GDM1 (cell line): ENCODE results near the gene CGREF1.
A peak's percentile ranks its signal among the peaks of the same experiment; 100 is the strongest.
"Not testable (repeated sequence)": the region's sequence is repeated elsewhere in the genome, so short reads cannot be mapped to it uniquely, and the experiment has no call there.

Source experiments
- DNase-seq: peaks from one replicate; lab custom pipeline; 2025; lab: John Stamatoyannopoulos, UW

Gene CGREF1

DNA sequence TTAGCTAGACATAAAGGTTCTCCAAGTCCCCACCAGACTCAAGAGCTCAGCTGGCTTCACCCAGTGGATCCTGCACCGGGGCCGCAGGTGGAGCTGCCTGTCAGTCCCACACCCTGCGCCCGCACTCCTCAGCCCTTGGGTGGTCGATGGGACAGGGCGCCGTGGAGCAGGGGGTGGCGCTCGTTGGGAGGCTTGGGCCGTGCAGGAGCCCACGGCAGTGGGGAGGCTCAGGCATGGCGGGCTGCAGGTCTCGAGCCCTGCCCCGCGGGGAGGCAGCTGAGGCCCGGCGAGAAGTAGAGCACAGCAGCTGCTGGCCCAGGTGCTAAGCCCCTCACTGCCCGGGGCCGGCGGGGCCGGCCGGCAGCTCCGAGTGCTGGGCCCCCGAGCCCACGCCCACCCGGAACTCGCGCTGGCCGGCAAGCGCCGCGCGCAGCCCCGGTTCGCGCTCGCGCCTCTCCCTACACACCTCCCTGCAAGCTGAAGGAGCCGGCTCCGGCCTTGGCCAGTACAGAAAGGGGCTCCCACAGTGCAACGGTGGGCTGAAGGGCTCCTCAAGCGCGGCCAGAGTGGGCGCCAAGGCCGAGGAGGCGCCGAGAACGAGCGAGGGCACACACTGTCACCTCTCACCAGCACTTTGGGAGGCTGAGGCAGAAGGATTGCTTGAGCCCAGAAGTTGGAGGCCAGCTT is 7.4 kb downstream of the CGREF1 start:
- DNase-seq = not testable (repeated sequence)

DNA sequence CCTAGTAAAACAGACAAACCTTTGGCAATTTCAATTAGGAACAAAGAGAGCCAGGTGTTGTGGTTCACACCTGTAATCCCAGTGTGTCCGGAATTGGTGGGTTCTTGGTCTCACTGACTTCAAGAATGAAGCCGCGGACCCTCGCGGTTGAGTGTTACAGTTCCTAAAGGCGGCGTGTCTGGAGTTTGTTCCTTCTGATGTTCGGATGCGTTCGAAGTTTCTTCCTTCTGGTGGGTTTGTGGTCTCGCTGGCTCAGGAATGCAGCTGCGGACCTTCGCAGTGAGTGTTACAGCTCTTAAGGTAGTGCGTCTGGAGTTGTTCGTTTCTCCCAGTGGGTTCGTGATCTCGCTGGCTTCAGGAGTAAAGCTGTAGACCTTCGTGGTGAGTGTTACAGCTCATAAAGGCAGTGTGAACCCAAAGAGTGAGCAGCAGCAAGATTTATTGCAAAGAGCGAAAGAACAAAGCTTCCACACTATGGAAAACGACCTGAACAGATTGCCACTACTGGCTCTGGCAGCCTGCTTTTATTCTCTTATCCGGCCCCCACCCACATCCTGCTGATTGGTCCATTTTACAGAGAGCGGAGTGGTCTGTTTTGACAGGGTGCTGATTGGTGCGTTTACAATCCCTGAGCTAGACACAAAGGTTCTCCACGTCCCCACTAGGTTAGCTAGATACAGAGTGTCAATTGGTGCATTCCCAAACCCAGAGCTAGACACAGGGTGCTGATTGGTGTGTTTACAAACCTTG is 8.2 kb downstream of the CGREF1 start:
- not testable (repeated sequence) for DNase-seq

DNA sequence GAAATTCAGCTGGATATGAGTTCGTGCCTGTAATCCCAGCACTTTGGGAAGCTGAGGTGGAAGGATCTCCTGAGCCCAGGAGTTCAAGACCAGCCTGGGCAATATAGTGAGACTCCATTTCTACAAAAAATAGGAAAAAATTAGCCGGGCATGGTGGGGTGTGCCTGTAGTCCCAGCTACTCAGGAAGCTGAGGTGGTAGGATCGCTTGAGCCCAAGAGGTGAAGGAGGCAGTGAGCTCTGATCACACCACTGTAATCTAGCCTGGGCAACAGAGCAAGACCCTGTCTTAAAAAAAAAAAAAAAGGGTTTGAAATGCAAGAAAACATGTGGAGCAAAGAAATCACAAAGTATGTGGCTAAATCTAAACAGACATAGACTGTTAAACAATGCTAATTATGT is 9.8 kb downstream of the CGREF1 start:
- no peak for DNase-seq

DNA sequence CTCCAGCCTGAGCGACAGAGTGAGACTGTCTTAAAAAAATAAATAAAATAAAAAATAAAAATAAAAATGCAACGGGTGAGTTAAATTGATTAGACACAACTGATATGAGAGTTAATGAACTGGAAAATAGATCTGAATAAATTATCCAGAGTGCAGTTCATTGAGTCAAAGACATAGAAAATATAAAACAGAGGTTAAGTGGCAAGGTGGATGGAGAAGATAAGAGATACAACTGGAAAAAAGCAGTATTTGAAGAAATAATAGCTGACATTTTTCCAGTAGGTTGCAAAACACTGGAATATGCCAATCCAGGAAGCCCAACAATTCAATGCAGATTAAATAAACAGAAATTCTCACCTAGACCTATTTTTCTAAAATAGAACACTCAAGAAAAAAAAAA is 10.7 kb downstream of the CGREF1 start:
- DNase-seq = no peak

DNA sequence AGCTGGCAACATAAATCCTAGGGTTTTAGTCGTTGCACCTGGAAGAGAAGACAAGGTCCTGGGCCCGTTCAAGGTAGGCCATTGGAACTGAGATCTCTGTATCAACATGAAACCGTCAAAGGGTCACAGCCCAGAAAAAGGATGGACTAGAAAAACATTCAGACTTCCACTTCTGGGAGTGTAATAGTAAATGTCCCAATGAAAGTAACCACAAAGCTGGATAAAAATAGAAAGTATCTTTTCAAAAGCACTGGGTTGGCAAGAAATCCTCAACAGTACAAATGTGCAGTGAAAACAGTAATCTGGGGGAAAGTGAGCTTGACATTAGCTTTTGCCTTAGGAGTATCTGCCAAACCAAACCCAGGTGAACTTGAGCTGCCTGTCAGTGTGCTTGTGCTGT is 12.9 kb downstream of the CGREF1 start:
- DNase-seq = no peak

DNA sequence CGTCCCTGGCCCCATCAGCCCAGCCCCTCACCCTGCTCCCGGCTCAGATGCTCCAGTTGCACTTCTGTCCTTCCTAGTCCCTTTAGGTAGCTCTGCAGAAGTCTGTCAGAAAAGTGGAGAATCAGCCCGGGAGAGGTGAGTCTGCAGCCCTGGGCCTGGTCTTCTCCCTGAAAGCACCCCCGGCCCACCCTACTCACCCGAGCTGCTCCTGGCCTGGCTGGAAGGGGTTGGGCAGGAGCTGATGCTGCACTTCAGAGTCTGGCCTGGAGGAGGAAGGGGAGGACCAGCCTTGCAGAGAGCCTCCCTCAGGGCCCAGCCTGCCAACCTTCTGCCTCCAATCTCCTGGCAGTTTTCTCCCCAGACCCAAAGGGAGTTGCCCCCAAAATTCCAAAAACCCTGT is 16.6 kb downstream of the CGREF1 start:
- DNase-seq = no peak

DNA sequence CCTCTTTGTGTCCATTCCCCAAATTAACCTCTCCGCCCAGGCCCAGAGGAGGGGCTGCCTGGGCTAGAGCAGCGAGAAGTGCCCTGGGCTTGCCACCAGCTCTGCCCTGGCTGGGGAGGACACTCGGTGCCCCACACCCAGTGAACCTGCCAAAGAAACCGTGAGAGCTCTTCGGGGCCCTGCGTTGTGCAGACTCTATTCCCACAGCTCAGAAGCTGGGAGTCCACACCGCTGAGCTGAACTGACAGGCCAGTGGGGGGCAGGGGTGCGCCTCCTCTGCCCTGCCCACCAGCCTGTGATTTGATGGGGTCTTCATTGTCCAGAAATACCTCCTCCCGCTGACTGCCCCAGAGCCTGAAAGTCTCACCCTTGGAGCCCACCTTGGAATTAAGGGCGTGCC is 18.9 kb downstream of the CGREF1 start:
- DNase-seq = no peak

DNA sequence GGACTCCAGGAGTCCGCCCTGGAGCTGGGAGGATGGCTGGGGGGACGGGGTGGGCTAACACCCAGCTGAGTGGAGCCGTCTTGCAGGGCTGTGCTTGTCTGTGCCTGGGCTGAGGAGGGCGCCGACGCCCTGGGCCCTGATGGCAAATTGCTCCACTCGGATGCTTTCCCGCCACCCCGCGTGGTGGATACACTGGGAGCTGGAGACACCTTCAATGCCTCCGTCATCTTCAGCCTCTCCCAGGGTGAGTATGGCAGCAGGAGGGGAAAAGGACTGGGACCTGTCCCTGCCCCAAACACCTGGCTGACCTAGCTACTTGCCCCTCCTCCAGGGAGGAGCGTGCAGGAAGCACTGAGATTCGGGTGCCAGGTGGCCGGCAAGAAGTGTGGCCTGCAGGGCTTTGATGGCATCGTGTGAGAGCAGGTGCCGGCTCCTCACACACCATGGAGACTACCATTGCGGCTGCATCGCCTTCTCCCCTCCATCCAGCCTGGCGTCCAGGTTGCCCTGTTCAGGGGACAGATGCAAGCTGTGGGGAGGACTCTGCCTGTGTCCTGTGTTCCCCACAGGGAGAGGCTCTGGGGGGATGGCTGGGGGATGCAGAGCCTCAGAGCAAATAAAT is 19.5 kb downstream of the CGREF1 start:
- no peak for DNase-seq

DNA sequence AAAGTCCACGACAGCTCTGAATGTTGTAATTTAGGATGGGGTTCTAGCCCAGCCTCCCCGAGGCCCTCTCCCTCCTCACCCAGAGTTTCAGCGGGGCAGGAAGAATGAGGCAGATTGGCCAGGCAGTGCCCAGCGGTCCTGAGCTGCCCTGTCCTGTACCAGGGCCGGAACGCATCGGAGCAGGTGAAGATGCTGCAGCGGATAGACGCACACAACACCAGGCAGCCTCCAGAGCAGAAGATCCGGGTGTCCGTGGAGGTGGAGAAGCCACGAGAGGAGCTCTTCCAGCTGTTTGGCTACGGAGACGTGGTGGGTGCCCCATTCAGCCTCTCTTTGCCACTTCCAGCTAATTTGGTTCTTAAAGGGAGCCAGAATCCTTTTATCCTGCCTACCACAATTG is 21.6 kb downstream of the CGREF1 start:
- DNase-seq = no peak

DNA sequence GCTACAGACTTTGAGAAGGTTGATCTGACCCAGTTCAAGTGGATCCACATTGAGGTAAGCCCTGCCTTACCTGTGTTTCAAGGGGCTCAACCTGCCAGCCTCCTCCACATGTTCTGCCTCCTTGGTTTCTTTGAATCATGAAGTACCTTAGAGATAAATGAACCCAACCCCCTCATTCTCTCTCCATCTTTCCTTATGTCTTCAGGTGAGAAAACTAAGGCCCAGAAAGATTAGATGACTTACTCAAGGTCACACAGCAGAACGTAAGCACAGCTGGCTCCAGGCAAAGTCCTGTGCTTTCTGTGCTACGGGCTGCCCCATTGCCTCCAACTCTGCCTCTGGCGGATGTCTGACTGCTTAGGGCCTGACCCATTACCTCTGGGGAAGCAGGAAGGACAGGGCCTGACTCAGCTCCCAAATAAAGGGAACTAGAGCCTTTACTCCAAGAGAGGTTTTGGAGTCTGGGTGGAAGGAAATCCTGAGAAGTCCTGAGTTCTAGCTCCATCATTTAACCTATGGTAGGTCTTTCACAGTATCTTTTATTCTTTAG is 22.1 kb downstream of the CGREF1 start:
- DNase-seq = no peak

DNA sequence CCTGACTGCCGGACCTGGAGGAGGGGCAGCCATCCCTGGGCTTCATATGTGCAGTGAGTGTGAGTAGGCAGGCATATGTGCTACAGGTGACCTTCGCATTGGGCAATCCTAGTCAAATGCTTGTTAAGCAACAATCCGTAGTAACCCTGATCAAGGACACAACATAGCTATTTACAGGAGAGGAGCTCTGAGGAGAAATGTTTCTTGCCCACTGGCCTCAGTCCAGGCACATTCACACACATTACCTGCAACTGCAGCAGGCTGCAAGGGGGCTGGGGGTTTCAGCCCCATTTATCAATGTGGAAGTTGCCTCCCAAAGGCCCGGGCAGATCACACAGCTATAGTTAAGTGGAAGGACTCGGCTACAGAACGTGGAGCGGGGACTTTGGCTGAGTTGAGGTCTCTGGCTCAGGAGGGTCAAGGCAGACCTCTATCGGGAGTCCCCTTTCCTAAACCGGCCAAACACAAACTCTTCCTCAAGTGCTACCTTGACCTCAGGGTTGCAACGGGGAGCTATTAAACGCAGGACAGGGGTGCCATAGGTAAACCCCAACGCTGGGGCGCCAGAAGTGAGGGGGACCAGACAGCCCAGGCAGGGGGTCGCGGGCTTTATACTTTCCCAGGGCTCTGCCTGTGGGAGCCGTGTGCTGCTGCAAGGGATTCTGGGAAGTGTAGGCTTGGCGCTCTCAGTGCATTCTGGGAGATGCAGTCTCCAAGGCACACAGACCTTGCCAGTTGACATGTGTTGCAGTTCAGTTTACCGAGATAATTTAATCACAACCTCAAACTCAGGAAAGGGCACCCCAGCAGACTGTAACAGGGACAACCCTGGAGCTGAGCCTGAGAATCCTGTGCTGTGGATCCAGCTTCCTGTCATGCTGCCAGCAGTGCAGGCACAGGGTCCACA is 22.9 kb downstream of the CGREF1 start:
- peak; percentile 16 for DNase-seq

DNA sequence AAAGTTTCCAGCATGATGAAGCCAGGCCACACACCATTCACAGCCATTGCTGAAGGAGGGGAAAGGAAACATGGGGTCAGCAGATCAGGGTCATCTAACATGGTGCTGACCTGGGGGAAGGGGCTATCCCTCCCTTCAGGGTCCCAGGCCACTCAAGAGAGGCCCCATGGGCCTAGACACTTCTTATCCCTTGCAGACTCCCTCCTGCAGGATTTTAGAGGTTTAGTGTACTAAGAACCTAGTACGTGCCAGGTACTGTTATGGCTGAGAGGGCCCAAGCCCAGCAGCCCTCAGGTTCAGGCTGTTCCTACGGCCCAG is 23.5 kb downstream of the CGREF1 start:
- DNase-seq = no peak

DNA sequence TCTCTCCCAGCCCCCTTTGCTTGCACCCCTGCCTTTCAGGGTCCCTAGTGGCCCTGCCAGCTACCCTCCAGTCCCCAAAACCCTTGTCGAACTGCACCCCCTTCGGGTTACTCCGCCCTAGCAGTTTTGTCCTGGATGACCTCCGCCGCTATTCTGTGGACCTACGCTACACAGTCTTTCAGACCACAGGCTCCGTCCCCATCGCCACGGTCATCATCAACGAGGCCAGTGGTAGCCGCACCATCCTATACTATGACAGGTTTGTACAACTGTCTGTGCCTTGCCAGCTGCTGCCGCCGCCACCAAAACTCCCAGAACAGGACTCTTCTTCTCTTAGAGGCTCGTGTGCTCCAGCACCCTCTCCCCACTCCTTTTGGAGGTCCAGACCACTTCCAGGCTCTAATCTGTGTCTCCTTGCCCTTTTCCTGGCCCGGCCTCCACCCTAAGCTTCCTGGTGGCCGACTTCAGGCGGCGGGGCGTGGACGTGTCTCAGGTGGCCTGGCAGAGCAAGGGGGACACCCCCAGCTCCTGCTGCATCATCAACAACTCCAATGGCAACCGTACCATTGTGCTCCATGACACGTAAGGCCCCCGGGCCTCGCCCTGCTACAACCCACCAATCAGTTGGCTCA is 24.5 kb downstream of the CGREF1 start:
- no peak for DNase-seq

DNA sequence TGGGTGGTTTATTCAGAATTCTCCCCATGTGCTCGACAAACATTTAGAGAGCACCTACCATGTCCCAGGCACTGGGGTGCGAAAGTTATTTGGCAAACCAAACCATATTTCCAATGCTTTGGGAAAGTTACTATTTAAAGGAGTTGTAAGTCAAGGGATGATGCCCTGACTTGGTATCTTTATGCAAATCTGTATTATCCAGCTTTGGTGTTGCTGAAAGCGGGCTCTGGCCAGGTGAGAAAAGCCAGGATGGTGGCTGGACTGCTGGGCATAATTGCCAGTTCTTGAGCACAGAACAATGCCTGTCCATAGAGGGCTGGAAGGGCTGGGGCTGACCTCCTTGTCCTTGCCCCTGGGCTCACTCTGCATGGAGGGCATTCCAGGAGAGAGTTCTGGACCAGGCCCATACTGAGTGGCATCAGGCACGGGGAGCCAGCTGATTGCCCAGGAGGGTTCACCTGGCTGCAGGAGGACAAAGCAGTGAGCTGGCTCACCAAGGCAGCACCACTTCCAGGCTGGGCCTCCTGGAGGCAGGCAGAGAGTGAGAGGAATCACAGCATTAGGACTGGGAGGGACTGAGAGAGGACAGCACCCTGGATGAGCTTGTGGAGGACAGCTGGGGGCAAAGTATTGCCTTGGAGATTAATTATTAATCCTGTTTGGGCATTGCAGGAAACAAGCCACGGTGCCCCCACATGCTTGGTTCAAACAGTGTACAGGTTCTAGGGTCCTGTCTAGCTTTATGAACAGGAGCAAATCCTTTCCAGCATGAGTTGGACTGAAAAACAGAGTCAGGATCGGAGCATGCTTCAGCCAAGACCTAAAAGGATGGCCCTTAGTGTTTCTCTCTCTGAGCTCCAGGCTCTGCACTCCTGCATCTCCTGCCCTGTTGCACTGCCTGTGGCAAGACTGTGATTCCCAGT is 25.2 kb downstream of the CGREF1 start:
- no peak for DNase-seq

DNA sequence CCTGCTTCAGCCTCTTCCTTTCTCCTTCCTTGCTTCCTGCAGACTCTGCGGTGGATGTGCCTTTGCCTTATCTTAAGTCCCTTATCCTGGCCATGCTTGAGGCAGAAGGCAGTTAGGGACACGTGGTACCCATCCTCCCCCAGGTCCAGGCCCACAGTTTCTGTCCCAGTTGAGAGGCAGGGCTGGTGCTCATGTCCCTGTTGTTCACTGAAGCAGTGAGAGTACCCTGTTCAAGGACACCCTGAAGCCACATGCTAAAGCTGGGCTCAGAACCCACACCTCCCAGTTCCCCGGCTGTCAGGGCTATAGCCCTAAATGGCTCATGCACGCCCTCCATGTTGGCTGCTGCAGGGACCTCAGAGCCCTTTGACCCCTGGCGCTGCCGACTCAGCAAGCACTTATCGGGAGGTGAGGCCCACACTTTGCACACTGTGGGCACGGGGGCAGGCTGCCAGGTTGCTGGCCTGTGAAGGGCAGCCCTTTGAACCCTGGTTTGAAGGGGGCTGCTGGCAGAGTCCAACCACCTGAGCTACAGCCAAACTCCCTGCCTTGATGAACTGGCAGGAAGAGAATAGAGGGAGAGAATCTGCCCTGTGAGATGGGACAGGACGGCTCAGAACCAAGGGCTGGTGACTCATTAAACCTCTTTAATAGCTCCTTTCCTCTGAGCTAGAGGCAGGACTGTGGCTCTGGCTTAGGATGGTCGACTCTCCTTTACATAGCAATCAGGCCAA is 26.1 kb downstream of the CGREF1 start:
- no peak for DNase-seq

DNA sequence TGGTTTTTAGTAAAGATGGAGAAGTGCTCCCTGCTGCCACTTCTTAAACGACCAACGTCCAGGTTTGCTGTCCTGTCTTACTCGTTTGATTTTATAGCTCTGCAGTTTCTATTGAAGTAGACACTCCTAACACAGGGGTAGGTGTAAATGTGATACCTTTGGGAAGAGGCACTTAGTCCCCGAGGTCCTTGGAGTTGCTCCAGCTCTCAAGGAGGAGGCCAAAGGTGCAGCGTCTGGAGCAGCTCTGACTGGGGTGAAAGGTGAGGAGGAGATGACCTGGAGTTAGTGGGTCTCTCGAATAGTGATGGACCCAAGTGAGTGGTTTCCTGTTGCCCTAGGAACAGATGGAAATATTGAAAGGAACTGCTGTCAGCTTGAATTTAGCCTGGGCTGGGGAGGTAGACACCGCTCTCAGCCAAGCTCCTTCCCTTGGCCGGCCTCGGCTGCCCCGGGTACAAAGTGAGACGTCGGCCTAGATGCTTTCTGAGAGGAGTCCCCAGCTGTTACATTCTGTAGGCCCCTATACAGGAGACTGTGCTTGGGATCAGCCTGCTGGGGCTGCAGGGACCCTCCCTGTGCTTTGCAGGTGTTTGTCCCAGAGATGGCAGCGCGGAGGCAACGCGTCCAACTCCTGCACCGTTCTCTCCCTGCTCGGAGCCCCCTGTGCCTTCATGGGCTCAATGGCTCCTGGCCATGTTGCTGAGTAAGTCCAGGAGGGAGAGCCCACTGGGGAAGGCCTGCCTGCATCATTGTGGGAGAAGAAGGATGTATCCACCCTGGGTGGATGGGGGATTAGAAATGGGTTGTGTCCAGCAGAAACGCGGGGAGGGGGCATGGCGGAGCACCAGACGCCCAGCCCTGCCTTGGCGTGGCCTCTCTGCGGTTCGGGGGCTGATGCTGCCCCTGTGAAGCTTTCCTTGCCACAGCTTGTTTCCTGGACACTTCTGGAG is 26.9 kb downstream of the CGREF1 start:
- no peak for DNase-seq

DNA sequence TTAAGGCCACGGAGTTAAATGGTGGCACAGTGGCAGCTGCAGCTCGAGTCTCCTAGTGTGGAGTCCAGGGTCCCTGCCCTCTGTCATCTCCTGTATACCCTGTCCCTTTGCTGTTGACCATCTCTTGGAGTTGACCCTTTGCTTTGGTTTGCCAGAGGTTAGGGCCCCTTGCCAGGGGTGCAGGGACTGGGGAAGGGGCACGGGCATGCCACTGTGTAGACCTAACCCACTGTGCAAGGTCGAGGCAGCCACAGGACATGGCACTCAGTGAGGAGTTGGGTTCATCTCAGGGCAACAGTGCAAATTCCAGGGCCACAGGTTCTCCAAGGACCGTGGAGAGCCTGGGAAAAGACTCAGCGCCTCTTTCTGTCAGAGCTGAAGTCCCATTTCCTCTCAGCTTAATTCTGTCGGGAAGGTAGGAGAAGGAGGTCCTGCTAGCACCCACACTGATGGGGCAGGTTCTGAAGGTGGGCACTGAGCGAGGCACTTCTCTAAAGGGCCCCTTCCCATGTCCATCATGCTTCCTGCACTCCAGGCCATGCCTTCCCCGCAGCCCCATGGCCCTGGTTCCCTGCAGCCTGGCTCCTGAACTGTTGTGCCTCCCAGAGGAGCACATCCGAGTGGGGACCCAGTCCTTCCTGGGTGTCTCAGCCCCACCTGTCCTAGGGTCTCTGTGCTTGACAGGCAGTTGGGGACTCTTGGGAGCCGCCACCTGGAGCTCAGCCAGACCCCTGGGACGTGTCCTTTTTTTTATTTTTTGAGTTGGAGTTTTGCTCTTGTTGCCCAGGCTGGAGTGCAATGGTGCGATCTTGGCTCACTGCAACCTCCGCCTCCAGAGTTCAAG is 29.6 kb downstream of the CGREF1 start:
- DNase-seq = no peak

DNA sequence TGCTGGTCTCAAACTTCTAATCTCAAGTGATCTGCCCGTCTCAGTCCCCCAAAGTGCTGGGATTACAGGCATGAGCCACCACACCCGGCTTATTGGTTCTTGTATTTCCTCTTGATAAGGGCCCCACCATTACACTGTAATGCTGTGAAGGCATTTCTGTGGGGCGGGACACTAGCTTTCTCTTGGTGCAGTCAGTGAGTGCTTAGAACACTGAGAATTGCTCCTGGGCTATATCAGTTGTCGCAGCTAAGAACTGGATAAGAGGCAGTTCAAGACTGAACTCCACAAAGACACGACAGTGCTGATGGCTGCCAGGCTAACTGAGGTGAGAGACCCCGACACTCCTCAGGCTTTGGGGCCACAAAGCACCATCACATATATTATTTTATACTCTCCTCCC is 30.3 kb downstream of the CGREF1 start:
- no peak for DNase-seq
